ENCODE data around the gene WASF2.
"Not testable (repeated sequence)": the region's sequence is repeated elsewhere in the genome, so short reads cannot be mapped to it uniquely, and the experiment has no call there.

GRCh38 chr1:27463916-27464315 is 26.1 kb downstream of the WASF2 start:
- not testable (repeated sequence) for TF ChIP-seq POLR2A, CTCF, POLR2AphosphoS5 (IDR thresholded peaks at IDR 0.05)
